ENCODE measurements around the gene INCENP. TPM values are rescaled to one million over a fixed set of nuclear protein-coding genes. Genes with fewer than 3 reads are reported as not detected.

The INCENP gene
- total RNA-seq, 3 donors from 2014 or later, result 29.9 to 36.1 (median 32.6) TPM

DNA sequence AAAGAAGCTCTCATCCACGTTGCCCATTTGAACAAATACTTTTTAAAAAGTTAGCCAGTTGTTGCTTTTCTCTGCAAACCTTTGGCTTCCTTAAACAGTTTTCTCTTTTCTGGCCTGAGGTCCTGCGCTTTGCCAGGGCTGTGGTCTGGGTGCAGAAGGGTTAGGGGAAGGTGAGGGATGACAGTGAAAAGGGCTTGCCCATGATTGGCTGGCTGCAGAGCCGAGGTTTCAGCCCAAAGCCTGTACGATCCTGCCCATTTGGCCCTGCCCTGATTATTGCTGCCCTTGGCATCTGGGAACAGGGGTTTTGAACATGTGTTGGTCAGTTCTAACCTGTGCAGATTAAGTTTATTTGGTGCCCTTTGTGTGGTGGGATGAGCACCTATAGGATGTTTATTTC lies 1.5 kb downstream of the INCENP start:
- H3K36me3 ChIP-seq (ENCODE audit: low read depth), result peaks cover 3% of the 10 kb centered on the region
- TF ChIP-seq CTCF (IDR thresholded peaks at IDR 0.05), result no peak
- H3K4me3 ChIP-seq, result no peak overlapping the region

DNA sequence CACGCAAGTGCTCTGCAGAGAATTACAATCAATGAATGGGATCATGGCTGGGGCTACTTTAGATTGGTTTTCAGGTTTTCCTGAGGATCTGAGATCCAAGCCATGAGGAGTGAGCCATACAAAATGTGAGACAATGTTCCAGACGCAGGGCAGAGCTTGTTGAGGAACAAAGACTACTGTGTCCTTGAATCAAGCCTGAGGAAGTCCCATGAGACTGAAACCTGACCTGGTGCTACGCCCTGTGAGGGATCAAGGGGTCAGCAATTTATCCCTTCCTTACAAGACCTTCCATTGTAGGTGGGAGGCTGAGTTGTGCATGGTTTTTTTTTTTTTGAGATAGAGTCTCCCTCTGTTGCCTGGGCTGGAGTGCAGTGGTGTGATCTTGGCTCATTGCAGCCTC lies 2.1 kb downstream of the INCENP start:
- no peak for DNase-seq
- no peak for TF ChIP-seq CTCF (IDR thresholded peaks at IDR 0.05)
- ATAC-seq, result no peak
- Histone ChIP-seq H3K4me3 (no peak overlapping the region), H3K36me3 (ENCODE audit: low read depth) (peaks cover 3% of the 10 kb centered on the region), H3K4me1 (ENCODE audit: low read depth) (peaks cover 11% of the 10 kb centered on the region), H3K9me3 (no peaks in the 10 kb centered on the region)
- intact Hi-C loops (cut with DNase I, micrococcal nuclease), result no loop called here

More for the DNA sequence above, 1.5 kb downstream of the INCENP start:
- H3K4me1 ChIP-seq (ENCODE audit: low read depth), result peaks cover 11% of the 10 kb centered on the region
- H3K9me3 ChIP-seq, result no peaks in the 10 kb centered on the region
- no peak for DNase-seq
- intact Hi-C loops (cut with DNase I, micrococcal nuclease), result no loop called here
- ATAC-seq, result no peak

DNA sequence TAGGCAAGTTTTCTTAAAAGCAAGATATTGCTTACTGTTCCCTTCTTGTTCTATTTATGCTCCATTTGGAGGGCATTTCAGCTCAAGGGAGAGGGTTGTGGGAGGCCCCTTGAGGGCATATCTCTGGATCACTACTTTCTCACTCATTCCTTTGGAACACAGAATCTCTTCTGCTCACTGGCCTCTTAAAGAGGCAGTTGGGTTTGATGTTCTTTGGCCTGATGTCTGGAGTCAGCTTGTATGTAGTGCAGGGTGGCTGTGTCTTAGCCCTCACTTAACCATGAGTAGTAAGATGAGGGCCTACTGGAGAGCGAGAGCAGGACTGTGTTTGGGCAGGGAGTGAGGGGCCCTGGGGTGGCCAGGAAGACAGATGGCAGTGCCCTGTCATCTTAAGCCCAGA lies 3.6 kb downstream of the INCENP start:
- intact Hi-C loops (cut with DNase I, micrococcal nuclease), result no loop called here
- no peak for ATAC-seq
- peaks cover 11% of the 10 kb centered on the region for H3K4me1 ChIP-seq (ENCODE audit: low read depth)
- no peak overlapping the region for H3K4me3 ChIP-seq
- no peaks in the 10 kb centered on the region for H3K9me3 ChIP-seq
- TF ChIP-seq CTCF (IDR thresholded peaks at IDR 0.05), result no peak
- H3K36me3 ChIP-seq (ENCODE audit: low read depth), result peaks cover 3% of the 10 kb centered on the region
- no peak for DNase-seq

DNA sequence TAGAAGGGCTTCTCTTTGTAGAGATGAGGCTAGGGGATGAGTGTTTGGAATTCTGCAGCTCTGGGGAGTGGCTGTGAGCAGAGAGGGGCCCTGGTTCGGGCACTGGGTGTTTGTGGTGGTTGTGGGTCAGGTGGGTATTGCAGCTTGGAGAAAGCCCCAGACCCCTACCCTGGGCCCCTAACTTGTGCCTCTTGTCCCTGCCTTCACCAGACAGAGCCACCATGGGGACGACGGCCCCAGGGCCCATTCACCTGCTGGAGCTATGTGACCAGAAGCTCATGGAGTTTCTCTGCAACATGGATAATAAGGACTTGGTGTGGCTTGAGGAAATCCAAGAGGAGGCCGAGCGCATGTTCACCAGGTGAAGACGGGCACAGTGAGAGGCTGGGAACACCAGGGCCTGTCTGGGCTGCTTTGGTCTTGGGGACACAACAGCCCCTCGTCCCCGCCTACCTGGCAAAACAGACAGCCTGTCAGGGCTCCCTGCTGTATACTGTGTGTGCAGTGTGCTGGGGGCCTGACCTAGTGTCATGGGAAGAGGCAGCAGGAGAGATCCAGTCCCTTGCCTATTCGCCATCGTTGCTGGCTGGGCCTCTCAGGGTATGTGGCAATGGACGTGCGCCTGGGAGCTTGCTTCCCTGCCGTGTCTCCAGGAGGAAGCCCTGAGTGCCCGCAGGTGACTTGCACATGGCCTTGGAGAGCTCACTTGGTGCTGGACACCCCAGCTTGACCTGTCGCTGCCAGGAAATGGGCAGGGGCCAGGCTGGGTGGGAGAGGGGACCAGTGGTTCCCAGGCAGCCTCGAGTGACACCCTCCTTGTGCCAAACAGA lies 4.3 kb downstream of the INCENP start:
- DNase-seq (no peak), ATAC-seq (no peak)
- H3K9me3 ChIP-seq, result no peaks in the 10 kb centered on the region
- no peak for TF ChIP-seq CTCF (IDR thresholded peaks at IDR 0.05)
- peaks cover 3% of the 10 kb centered on the region for H3K36me3 ChIP-seq (ENCODE audit: low read depth)
- intact Hi-C loops (cut with DNase I, micrococcal nuclease), result no loop called here
- H3K4me1 ChIP-seq (ENCODE audit: low read depth), result peaks cover 11% of the 10 kb centered on the region
- no peak overlapping the region for H3K4me3 ChIP-seq

- Histone ChIP-seq H3K9me3 (no peaks in the 10 kb centered on the region), H3K4me1 (ENCODE audit: low read depth) (peaks cover 11% of the 10 kb centered on the region), H3K4me3 (no peak overlapping the region), H3K36me3 (ENCODE audit: low read depth) (peaks cover under 1% of the 10 kb centered on the region)
- DNase-seq, result no peak
- intact Hi-C loops (cut with DNase I, micrococcal nuclease), result no loop called here
- no peak for TF ChIP-seq CTCF (IDR thresholded peaks at IDR 0.05)
- ATAC-seq, result no peak
Measured at GRCh38 chr11:62128835-62129234, 5.0 kb downstream of the INCENP start.
